ENCODE results near the gene NEAT1.

NEAT1 gene

DNA sequence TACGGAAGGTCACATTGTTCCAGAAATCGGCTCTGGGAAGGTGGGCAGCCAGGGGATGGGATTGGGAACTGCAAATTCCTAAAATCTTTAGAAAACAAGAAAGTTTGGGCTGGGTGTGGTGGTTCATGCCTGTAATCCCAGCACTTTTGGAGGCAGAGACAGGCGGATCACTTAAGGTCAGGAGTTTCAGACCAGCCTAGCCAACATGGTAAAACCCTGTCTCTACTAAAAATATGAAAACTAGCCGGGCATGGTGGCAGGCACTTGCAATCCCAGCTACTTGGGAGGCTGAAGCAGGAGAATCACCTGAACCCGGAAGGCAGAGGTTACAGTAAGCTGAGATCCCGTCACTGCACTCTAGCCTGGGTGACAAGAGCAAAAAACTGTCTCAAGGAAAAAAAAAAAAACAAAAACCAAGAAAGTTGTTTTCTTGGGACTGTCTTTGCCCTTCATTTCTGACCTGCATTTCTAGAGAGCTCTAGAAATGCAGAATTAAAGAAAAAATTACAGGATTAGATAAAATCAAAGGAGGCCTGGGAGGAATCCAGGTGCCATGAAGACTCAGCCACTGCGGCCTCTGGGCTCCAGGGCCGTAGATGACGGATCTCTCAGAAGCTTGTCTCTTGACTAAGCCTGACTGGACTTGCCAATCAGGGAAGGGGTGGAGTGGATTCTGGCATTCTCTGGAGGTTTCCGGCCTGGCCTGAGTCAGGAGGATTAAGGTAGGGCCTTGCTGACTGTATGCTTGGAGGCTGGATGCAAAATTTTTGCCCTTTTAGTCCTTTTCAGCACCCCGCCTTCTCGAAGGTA lies 71.0 kb downstream of the NEAT1 start:
- no peak overlapping the region for H3K9ac ChIP-seq (ENCODE audit: low read depth, low read length)
- H3K27ac ChIP-seq (ENCODE audit: low read depth, low read length) = peak overlapping the region; percentile 34; the same call in 1 of the 2 replicates
- H3K27me3 ChIP-seq (ENCODE audit: insufficient read depth, low read length) = no peaks in the 10 kb centered on the region
- H3K9me3 ChIP-seq (ENCODE audit: insufficient read depth, low read depth, low read length) = no peaks in the 10 kb centered on the region
- no peak overlapping the region for H3K4me3 ChIP-seq (ENCODE audit: low read length)
- no peaks in the 10 kb centered on the region for H3K36me3 ChIP-seq (ENCODE audit: insufficient read depth, low read length)
- WGBS = 76% methylated on average over 12 of the region's 12 CpGs
- H3K4me1 ChIP-seq (ENCODE audit: insufficient read depth, low read length) = peaks cover 65% of the 10 kb centered on the region

Measured in HUES64 (cell line).